PC-9 (cell line): ENCODE data around the gene PI4KA.
"Not testable (repeated sequence)": the region's sequence is repeated elsewhere in the genome, so short reads cannot be mapped to it uniquely, and the experiment has no call there.

ENCODE experiments used
- CTCF ChIP-seq: fragments of 200-600 bp; sonication (generic); conservative IDR thresholded peaks from 2 replicates; pipeline ENCODE4 v1.6.1; 2017; ENCODE audit warnings: mixed run types, antibody characterized with exemption, mild to moderate bottlenecking, moderate library complexity
- EZH2 ChIP-seq: fragments of 200-600 bp; sonication (generic); IDR thresholded peaks from 2 replicates; pipeline ENCODE4 v1.8.0; 2017; ENCODE audit warnings: antibody characterized with exemption, low read depth

- not testable (repeated sequence) for TF ChIP-seq CTCF, EZH2
These were observed 19.3 kb downstream of the PI4KA start for GRCh38 chr22:20839354-20839753.
